GM06990 (cell line): Measurements from ENCODE around the gene RASA3.

Source experiments
- DNase-seq: peaks from one replicate; pipeline ENCODE4 v3.0.0-alpha.2; 2011; ENCODE audit not compliant: insufficient read length; ENCODE audit errors: extremely low read depth
- H3K27me3 ChIP-seq: replicated peaks from 2 replicates; pipeline ENCODE4 v1.6.0; 2011; ENCODE audit warnings: low read length; ENCODE audit not compliant: control insufficient read depth, insufficient read depth
- H3K36me3 ChIP-seq: 2 replicates; pipeline ENCODE4 v1.5.1; 2011; ENCODE audit warnings: low read length; ENCODE audit not compliant: control insufficient read depth, insufficient read depth
- H3K4me3 ChIP-seq: replicated peaks from 2 replicates; pipeline ENCODE4 v1.5.1; 2011; ENCODE audit warnings: low read depth, mild to moderate bottlenecking, control low read depth, low read length
- CTCF ChIP-seq: IDR thresholded peaks from 2 replicates; pipeline ENCODE4 v1.5.1; 2011; ENCODE audit warnings: low read length, control low read depth, mild to moderate bottlenecking, inconsistent platforms; ENCODE audit not compliant: insufficient read depth, poor library complexity, severe bottlenecking

Gene RASA3

GRCh38 chr13:114095486-114095885 is 36.9 kb downstream of the RASA3 start:
- H3K27me3 ChIP-seq, result no peaks in the 10 kb centered on the region
- DNase-seq, result no peak
- no peaks in the 10 kb centered on the region; the same call in 1 of the 2 replicates for H3K36me3 ChIP-seq
- no peak overlapping the region for H3K4me3 ChIP-seq
- TF ChIP-seq CTCF, result no peak

- Histone ChIP-seq H3K4me3 (no peak overlapping the region), H3K27me3 (no peaks in the 10 kb centered on the region), H3K36me3 (no peaks in the 10 kb centered on the region; the same call in 1 of the 2 replicates)
- DNase-seq, result no peak
- TF ChIP-seq CTCF, result no peak
Observed at GRCh38 chr13:114093118-114093517, 39.3 kb downstream of the RASA3 start.

GRCh38 chr13:114092468-114092867 is 40.0 kb downstream of the RASA3 start:
- Histone ChIP-seq H3K4me3 (no peak overlapping the region), H3K36me3 (no peaks in the 10 kb centered on the region; the same call in 1 of the 2 replicates), H3K27me3 (no peaks in the 10 kb centered on the region)
- no peak for TF ChIP-seq CTCF
- DNase-seq, result no peak

- Histone ChIP-seq H3K27me3 (no peaks in the 10 kb centered on the region), H3K4me3 (no peak overlapping the region), H3K36me3 (no peaks in the 10 kb centered on the region)
- TF ChIP-seq CTCF, result no peak
- no peak for DNase-seq
Observed at GRCh38 chr13:114090476-114090875, 41.9 kb downstream of the RASA3 start.

GRCh38 chr13:114089751-114090400 is 42.5 kb downstream of the RASA3 start:
- Histone ChIP-seq H3K27me3 (no peaks in the 10 kb centered on the region), H3K4me3 (no peak overlapping the region), H3K36me3 (no peaks in the 10 kb centered on the region)
- no peak for DNase-seq
- no peak for TF ChIP-seq CTCF

GRCh38 chr13:114089341-114089740 is 43.1 kb downstream of the RASA3 start:
- H3K36me3 ChIP-seq, result no peaks in the 10 kb centered on the region
- TF ChIP-seq CTCF, result no peak
- H3K27me3 ChIP-seq, result no peaks in the 10 kb centered on the region
- H3K4me3 ChIP-seq, result no peak overlapping the region
- DNase-seq, result no peak
